Retina (tissue), 1 donor: ENCODE measurements around the gene SYNGR3.
"Not testable (repeated sequence)": the region's sequence is repeated elsewhere in the genome, so short reads cannot be mapped to it uniquely, and the experiment has no call there.

ENCODE experiments used
- DNase-seq: peaks from one replicate; pipeline ENCODE4 v3.0.0-alpha.2; 2016

SYNGR3 gene, protein sequence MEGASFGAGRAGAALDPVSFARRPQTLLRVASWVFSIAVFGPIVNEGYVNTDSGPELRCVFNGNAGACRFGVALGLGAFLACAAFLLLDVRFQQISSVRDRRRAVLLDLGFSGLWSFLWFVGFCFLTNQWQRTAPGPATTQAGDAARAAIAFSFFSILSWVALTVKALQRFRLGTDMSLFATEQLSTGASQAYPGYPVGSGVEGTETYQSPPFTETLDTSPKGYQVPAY

DNA sequence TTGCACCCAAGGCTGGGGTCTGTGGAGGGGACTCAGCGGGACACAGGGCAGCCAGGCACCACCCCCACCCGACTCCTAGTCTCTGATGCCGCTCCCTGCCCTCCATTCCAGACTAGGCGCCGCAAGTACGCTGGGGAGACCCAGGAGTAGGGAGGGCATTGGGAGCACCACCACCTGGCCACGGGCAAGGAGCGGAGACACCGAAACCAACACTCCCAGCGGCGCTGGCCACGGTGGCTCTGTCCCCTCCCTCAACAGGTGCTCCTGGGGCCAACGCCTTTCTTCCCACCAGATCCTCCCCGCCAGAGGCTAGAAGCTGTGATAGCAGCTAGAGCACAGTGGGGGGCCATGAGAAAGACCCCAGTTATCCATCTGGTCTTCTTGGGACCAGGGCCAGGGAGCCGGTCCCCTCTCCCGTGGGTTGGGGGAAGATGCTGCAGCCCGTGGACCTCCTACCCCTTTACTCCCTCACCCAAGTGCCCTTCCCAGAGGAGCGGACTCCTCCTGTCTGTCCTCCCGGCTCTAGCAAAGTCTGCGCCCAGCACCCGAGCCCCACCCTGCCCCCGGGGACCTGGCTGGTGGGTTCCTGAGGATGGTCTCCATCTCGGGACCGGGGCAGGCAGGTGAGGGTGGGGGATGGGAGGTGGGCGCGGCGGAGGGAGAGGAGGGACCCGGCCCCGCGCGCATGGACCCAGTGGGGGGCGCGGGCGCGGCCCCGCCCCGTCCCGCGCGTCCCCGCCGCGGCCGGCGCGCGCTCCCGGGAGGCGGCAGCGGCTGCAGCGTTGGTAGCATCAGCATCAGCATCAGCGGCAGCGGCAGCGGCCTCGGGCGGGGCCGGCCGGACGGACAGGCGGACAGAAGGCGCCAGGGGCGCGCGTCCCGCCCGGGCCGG lies at the start of gene SYNGR3:
Gene SYNGR3 (plus strand): TSS at position 762 of the 892 bp plus-strand sequence. CDS start 133 bp downstream, outside the sequence.
- DNase-seq: peak; percentile 44

DNA sequence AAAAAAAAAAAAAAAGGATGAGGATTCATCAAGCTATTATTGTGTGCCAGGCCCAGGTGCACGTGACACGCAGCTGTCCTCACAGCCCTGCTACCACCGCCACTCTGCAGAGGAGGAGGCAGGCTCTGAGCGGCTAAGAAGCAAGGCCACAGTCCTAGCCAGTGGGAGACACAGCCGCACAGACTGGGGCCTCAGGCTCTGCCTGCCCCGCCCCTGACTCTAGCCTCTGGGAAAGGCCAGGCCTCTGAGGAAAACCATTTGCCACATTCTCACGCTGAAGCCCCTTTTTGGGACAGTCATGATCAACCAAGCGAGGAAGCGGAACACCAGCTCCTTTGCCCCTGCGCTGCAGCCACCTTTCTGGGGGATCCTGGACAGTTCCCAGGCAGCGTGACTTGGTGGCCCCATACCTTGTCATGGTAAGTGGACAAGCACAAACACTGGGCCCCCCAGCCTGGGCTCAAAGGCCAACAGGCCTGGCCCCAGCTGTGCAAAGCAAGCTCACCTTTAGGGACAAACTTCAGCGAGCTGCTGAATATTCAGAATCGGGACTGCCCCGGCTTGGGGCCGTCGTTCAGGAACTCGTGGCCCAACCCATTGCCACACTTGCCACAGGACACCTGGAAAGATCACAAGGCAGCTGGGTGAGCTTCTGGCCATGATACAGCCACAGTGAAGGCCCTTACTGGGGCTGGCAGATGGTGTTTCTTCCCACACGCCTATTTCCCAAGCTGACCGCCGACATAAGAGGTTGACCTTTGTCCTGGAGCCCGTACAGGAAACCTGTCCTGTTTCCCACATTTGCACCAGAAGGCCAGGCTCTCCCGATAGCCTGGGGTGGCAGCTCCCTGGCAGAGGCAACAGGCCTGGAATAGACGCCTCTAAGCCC lies 49.3 kb upstream of the SYNGR3 start:
- no peak for DNase-seq

- no peak for DNase-seq
These were observed 48.4 kb upstream of the SYNGR3 start for GRCh38 chr16:1941162-1942046.

DNA sequence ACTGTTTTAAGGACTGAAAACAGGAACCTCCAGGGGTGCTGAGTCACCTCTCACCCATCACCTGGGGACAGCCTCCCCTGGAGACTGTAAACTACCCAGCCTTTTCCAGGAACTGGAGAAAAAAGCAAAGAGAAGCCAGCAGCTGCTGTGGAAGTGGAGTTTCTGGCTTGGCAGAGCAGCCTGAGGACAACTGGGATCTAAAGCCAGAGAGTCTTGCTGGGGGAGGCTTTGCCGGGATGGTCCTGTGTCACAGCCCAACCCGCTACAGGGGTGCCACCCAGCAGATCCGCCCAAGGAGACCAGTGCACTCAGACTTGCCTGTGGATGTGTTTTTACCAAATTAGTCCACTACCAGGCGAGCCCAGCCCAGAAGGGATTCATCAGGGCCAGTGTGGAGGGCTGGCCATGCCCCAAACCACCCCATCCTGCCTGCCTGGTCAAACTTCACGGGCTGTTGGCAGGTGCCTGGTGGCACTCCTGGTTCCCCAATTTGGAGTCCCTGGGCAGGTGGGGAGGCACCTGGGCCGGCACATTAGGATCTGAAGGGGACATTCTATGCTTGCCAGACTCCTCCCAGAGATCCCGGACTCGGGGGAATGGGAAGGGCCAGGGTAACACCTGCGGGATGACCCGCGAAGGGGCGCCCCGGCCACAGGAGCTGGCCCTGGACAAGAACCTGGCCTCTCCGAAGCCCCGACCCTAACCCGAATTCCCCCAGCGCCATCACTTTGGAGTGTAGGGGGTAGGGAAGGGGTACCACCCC lies 47.5 kb upstream of the SYNGR3 start:
- no peak for DNase-seq

- peak; percentile 93 for DNase-seq
These were observed 46.7 kb upstream of the SYNGR3 start, which contains the start of gene MSRB1 for GRCh38 chr16:1942810-1943726. Gene MSRB1 (minus strand): TSS chr16:1943199. CDS start chr16:1943156, 43 bp downstream.

- DNase-seq: no peak
These were observed 45.1 kb upstream of the SYNGR3 start for GRCh38 chr16:1944612-1945199.

DNA sequence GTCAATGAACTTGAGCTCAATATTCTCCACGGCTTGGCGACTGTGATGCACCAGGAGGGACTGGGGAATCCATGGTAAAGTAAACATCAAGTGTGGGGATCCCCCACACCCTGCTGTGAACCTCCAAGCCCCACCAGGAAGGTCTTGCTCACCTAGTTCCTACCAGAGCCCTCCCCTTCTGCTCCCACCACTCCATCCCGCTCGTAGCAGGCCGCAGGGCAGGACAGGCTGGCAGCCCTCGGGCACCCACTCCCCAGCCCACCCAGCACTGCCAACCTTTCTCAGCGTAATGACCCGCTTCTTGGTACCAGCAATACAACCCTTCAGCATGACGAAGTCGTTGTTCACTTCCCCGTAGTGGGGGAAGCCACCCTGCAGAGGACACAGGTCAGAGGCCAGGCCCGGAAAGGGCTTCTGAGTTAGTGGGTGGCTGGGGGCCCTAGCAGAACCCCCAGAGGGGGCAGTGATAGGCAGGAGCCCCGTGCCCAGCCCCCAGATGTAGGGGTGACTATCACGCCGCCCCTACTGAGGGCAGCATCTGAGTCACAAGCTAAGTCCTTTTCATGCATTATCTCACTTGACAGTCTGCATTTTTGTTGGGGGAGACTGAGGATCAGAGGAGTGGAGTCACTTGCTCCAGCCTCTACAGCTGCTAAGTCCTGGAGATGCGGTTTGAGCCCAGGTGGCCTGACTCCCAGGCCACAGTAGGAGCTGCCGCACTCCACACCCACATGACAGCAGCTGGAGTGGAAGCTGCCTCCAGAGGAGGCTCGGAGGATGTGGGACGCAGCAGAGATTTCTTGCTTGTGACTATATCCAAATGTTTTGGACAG lies 44.0 kb upstream of the SYNGR3 start:
- no peak for DNase-seq

DNA sequence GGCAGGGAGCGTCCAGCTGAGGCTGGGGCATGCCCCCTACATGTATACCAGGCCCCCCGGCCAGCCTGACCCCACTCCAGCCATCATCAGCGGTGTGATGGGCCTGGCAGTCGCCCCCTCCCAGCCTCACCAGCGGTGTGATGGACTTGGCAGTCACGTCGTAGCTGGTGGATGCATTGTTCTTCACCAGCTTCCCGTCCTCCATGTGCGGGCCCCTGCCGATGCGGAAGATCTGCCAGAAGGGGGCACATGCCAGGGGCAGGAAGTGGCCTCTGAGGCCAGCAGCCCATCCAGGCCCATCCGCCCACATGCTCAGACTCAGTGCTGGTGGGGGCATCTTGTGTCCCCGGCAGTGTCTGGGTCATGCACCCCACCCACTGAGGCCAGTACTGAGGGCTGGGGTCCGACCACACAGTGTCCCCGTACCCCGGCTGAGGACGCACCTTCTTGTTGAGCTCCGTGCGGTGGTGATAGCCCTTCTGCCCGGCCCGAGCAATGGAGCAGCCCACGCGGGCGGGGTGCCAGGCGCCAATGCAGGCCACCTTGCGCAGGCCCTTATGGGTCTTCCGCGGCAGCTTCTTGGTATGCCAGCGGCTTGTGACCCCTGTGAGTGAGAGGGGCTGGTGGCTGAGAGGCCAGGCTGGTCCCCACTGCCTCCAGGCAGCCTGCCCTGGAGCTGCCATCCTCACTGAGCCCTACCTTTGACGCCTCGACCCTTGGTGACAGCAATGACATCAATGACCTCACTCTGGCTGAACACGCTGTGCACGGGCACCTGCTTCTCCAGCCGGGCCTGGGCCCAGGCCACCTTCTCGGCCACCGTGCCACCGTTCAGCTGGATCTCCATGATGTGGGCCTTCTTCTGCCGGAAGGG lies 43.0 kb upstream of the SYNGR3 start:
- DNase-seq: no peak

DNA sequence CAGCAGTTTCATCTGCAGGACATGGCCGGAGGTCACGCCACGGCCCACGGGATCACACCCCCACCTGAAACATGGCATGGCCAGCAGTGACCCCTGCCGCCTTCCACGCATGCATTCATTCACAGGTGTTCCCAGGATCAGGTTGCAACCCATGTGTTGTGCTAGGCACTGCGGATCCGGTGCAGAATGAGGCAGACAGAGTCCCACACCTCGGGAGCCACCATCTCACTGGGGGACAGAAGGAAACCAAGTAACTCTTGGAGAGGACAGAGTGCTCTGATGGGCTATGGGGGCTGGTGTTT lies 42.5 kb upstream of the SYNGR3 start:
- DNase-seq: no peak

- no peak for DNase-seq
These were observed 40.3 kb upstream of the SYNGR3 start for GRCh38 chr16:1949507-1949906.

GRCh38 chr16:1950047-1950446 lies 39.7 kb upstream of the SYNGR3 start:
- DNase-seq: no peak

- DNase-seq: no peak
These were observed 39.2 kb upstream of the SYNGR3 start for GRCh38 chr16:1950559-1950958.

- no peak for DNase-seq
These were observed 36.0 kb upstream of the SYNGR3 start for GRCh38 chr16:1953734-1954133.

GRCh38 chr16:1957434-1958142 lies 32.2 kb upstream of the SYNGR3 start:
- not testable (repeated sequence) for DNase-seq

GRCh38 chr16:1958143-1958491 lies 31.7 kb upstream of the SYNGR3 start:
- DNase-seq: not testable (repeated sequence)

- no peak for DNase-seq
These were observed 31.0 kb upstream of the SYNGR3 start for GRCh38 chr16:1958715-1959268.
